Measurements from ENCODE around the gene LMAN1. TPM values are rescaled to one million over a fixed set of nuclear protein-coding genes. Genes with fewer than 3 reads are reported as not detected.
A peak's percentile ranks its signal among the peaks of the same experiment; 100 is the strongest.

The LMAN1 gene
- 10 to 100 TPM; 12.0 to 18.3 TPM for polyA plus RNA-seq

- H3K36me3 ChIP-seq (ENCODE audit: control insufficient read depth in 2 of 2, insufficient read depth in 2 of 2, low read length in 1 of 2) = no peaks in the 10 kb centered on the region
- H3K27ac ChIP-seq (ENCODE audit: low read depth in 2 of 2, low read length in 1 of 2) = peak within 1 kb of the TSS; percentile 79 to 85
- 0 to 1% methylated on average over 61 to 76 of the region's 76 CpGs for WGBS, 2 donors
These were observed at the start of gene LMAN1 for GRCh38 chr18:59358712-59359575. LMAN1 (minus strand) TSS chr18:59359265; CDS start chr18:59359244, 21 bp downstream.

GRCh38 chr18:59402432-59403090, 43.5 kb upstream of the LMAN1 start:
- Histone ChIP-seq H3K27ac (ENCODE audit: low read depth in 2 of 2, low read length in 1 of 2) (no peak overlapping the region), H3K4me1 (ENCODE audit: control insufficient read depth in 2 of 2, insufficient read depth in 2 of 2, low read length in 1 of 2) (no peaks in the 10 kb centered on the region), H3K36me3 (ENCODE audit: control insufficient read depth in 2 of 2, insufficient read depth in 2 of 2, low read length in 1 of 2) (no peaks in the 10 kb centered on the region), H3K4me3 (ENCODE audit: low read depth in 1 of 2, low read length in 2 of 2) (no peak overlapping the region), H3K27me3 (ENCODE audit: control insufficient read depth in 1 of 2, insufficient read depth in 2 of 2, low read length in 2 of 2) (no peaks in the 10 kb centered on the region), H3K9me3 (ENCODE audit: control insufficient read depth in 2 of 2, insufficient read depth in 1 of 2, low read depth in 1 of 2, low read length in 1 of 2) (no peaks in the 10 kb centered on the region)
- 19% methylated on average over 13 of the region's 13 CpGs for WGBS, 2 donors

More at GRCh38 chr18:59358712-59359575, at the start of gene LMAN1:
- Histone ChIP-seq H3K4me1 (ENCODE audit: control insufficient read depth in 2 of 2, insufficient read depth in 2 of 2, low read length in 1 of 2) (no peaks in the 10 kb centered on the region), H3K4me3 (ENCODE audit: low read depth in 1 of 2, low read length in 2 of 2) (peak within 1 kb of the TSS; percentile 67 to 82), H3K9me3 (ENCODE audit: control insufficient read depth in 2 of 2, insufficient read depth in 1 of 2, low read depth in 1 of 2, low read length in 1 of 2) (no peaks in the 10 kb centered on the region), H3K27me3 (ENCODE audit: control insufficient read depth in 1 of 2, insufficient read depth in 2 of 2, low read length in 2 of 2) (no peaks in the 10 kb centered on the region)

GRCh38 chr18:59400407-59400806, 41.3 kb upstream of the LMAN1 start:
- Histone ChIP-seq H3K9me3 (ENCODE audit: control insufficient read depth in 2 of 2, insufficient read depth in 1 of 2, low read depth in 1 of 2, low read length in 1 of 2) (no peaks in the 10 kb centered on the region), H3K4me3 (ENCODE audit: low read depth in 1 of 2, low read length in 2 of 2) (no peak overlapping the region), H3K36me3 (ENCODE audit: control insufficient read depth in 2 of 2, insufficient read depth in 2 of 2, low read length in 1 of 2) (no peaks in the 10 kb centered on the region), H3K4me1 (ENCODE audit: control insufficient read depth in 2 of 2, insufficient read depth in 2 of 2, low read length in 1 of 2) (no peaks in the 10 kb centered on the region), H3K27me3 (ENCODE audit: control insufficient read depth in 1 of 2, insufficient read depth in 2 of 2, low read length in 2 of 2) (no peaks in the 10 kb centered on the region), H3K27ac (ENCODE audit: low read depth in 2 of 2, low read length in 1 of 2) (no peak overlapping the region)
- WGBS, 2 donors = 86 to 88% methylated on average over 6 of the region's 6 CpGs

- Histone ChIP-seq H3K9me3 (ENCODE audit: control insufficient read depth in 2 of 2, insufficient read depth in 1 of 2, low read depth in 1 of 2, low read length in 1 of 2) (no peaks in the 10 kb centered on the region), H3K27ac (ENCODE audit: low read depth in 2 of 2, low read length in 1 of 2) (no peak overlapping the region), H3K27me3 (ENCODE audit: control insufficient read depth in 1 of 2, insufficient read depth in 2 of 2, low read length in 2 of 2) (no peaks in the 10 kb centered on the region), H3K4me1 (ENCODE audit: control insufficient read depth in 2 of 2, insufficient read depth in 2 of 2, low read length in 1 of 2) (no peaks in the 10 kb centered on the region), H3K36me3 (ENCODE audit: control insufficient read depth in 2 of 2, insufficient read depth in 2 of 2, low read length in 1 of 2) (no peaks in the 10 kb centered on the region), H3K4me3 (ENCODE audit: low read depth in 1 of 2, low read length in 2 of 2) (no peak overlapping the region)
- WGBS, 2 donors = 68 to 74% methylated on average over 10 of the region's 10 CpGs
These were observed 36.4 kb upstream of the LMAN1 start for GRCh38 chr18:59395226-59396175.

GRCh38 chr18:59393381-59393780, 34.3 kb upstream of the LMAN1 start:
- Histone ChIP-seq H3K9me3 (ENCODE audit: control insufficient read depth in 2 of 2, insufficient read depth in 1 of 2, low read depth in 1 of 2, low read length in 1 of 2) (no peaks in the 10 kb centered on the region), H3K27ac (ENCODE audit: low read depth in 2 of 2, low read length in 1 of 2) (no peak overlapping the region), H3K4me1 (ENCODE audit: control insufficient read depth in 2 of 2, insufficient read depth in 2 of 2, low read length in 1 of 2) (no peaks in the 10 kb centered on the region), H3K36me3 (ENCODE audit: control insufficient read depth in 2 of 2, insufficient read depth in 2 of 2, low read length in 1 of 2) (no peaks in the 10 kb centered on the region), H3K4me3 (ENCODE audit: low read depth in 1 of 2, low read length in 2 of 2) (no peak overlapping the region), H3K27me3 (ENCODE audit: control insufficient read depth in 1 of 2, insufficient read depth in 2 of 2, low read length in 2 of 2) (no peaks in the 10 kb centered on the region)
- WGBS, 2 donors = 63 to 64% methylated on average over 3 of the region's 3 CpGs

GRCh38 chr18:59388817-59389216, 29.8 kb upstream of the LMAN1 start:
- Histone ChIP-seq H3K27me3 (ENCODE audit: control insufficient read depth in 1 of 2, insufficient read depth in 2 of 2, low read length in 2 of 2) (no peaks in the 10 kb centered on the region), H3K9me3 (ENCODE audit: control insufficient read depth in 2 of 2, insufficient read depth in 1 of 2, low read depth in 1 of 2, low read length in 1 of 2) (no peaks in the 10 kb centered on the region), H3K36me3 (ENCODE audit: control insufficient read depth in 2 of 2, insufficient read depth in 2 of 2, low read length in 1 of 2) (no peaks in the 10 kb centered on the region), H3K27ac (ENCODE audit: low read depth in 2 of 2, low read length in 1 of 2) (no peak overlapping the region), H3K4me3 (ENCODE audit: low read depth in 1 of 2, low read length in 2 of 2) (no peak overlapping the region), H3K4me1 (ENCODE audit: control insufficient read depth in 2 of 2, insufficient read depth in 2 of 2, low read length in 1 of 2) (no peaks in the 10 kb centered on the region)
- 75 to 79% methylated on average over 4 of the region's 4 CpGs for WGBS, 2 donors

GRCh38 chr18:59387687-59388565, 28.9 kb upstream of the LMAN1 start:
- H3K27ac ChIP-seq (ENCODE audit: low read depth in 2 of 2, low read length in 1 of 2) = no peak overlapping the region
- H3K4me1 ChIP-seq (ENCODE audit: control insufficient read depth in 2 of 2, insufficient read depth in 2 of 2, low read length in 1 of 2) = no peaks in the 10 kb centered on the region
- WGBS, 2 donors = 73 to 80% methylated on average over 11 of the region's 11 CpGs
- no peaks in the 10 kb centered on the region for H3K9me3 ChIP-seq (ENCODE audit: control insufficient read depth in 2 of 2, insufficient read depth in 1 of 2, low read depth in 1 of 2, low read length in 1 of 2)
- no peaks in the 10 kb centered on the region for H3K27me3 ChIP-seq (ENCODE audit: control insufficient read depth in 1 of 2, insufficient read depth in 2 of 2, low read length in 2 of 2)
- no peak overlapping the region for H3K4me3 ChIP-seq (ENCODE audit: low read depth in 1 of 2, low read length in 2 of 2)
- no peaks in the 10 kb centered on the region for H3K36me3 ChIP-seq (ENCODE audit: control insufficient read depth in 2 of 2, insufficient read depth in 2 of 2, low read length in 1 of 2)

GRCh38 chr18:59386909-59387686, 28.0 kb upstream of the LMAN1 start:
- Histone ChIP-seq H3K36me3 (ENCODE audit: control insufficient read depth in 2 of 2, insufficient read depth in 2 of 2, low read length in 1 of 2) (no peaks in the 10 kb centered on the region), H3K4me3 (ENCODE audit: low read depth in 1 of 2, low read length in 2 of 2) (no peak overlapping the region)
- 80 to 81% methylated on average over 8 of the region's 8 CpGs for WGBS, 2 donors

More at GRCh38 chr18:59386909-59387686, 28.0 kb upstream of the LMAN1 start:
- Histone ChIP-seq H3K9me3 (ENCODE audit: control insufficient read depth in 2 of 2, insufficient read depth in 1 of 2, low read depth in 1 of 2, low read length in 1 of 2) (no peaks in the 10 kb centered on the region), H3K4me1 (ENCODE audit: control insufficient read depth in 2 of 2, insufficient read depth in 2 of 2, low read length in 1 of 2) (no peaks in the 10 kb centered on the region), H3K27ac (ENCODE audit: low read depth in 2 of 2, low read length in 1 of 2) (no peak overlapping the region), H3K27me3 (ENCODE audit: control insufficient read depth in 1 of 2, insufficient read depth in 2 of 2, low read length in 2 of 2) (no peaks in the 10 kb centered on the region)
